ENCODE data around the gene ZBTB45.
"Not testable (repeated sequence)": the region's sequence is repeated elsewhere in the genome, so short reads cannot be mapped to it uniquely, and the experiment has no call there.

ZBTB45 gene

GRCh38 chr19:58554494-58555368 is 35.1 kb upstream of the ZBTB45 start, which contains the start of gene CHMP2A:
Gene CHMP2A, minus strand, starts transcription at chr19:58555105. Its CDS starts 893 bp downstream, at chr19:58554212.
- DNase-seq, result no peak

GRCh38 chr19:58553799-58554493 is 34.3 kb upstream of the ZBTB45 start:
- DNase-seq, result no peak

GRCh38 chr19:58552655-58553054 is 33.0 kb upstream of the ZBTB45 start:
- DNase-seq, result no peak

- DNase-seq, result no peak
Observed at GRCh38 chr19:58551577-58552471, 32.2 kb upstream of the ZBTB45 start.

GRCh38 chr19:58551123-58551497 is 31.5 kb upstream of the ZBTB45 start:
- no peak for DNase-seq

- no peak for DNase-seq
Observed at GRCh38 chr19:58550362-58551122, 30.9 kb upstream of the ZBTB45 start.

GRCh38 chr19:58549664-58550361 is 30.2 kb upstream of the ZBTB45 start:
- DNase-seq, result no peak

GRCh38 chr19:58548859-58549663 is 29.5 kb upstream of the ZBTB45 start:
- no peak for DNase-seq

- DNase-seq, result no peak
Observed at GRCh38 chr19:58547323-58548312, 28.0 kb upstream of the ZBTB45 start.

GRCh38 chr19:58546019-58546530 is 26.5 kb upstream of the ZBTB45 start:
- no peak for DNase-seq

GRCh38 chr19:58545286-58546018 is 25.8 kb upstream of the ZBTB45 start:
- DNase-seq, result no peak

- no peak for DNase-seq
Observed at GRCh38 chr19:58544591-58545285, 25.1 kb upstream of the ZBTB45 start.

- DNase-seq, result no peak
Observed at GRCh38 chr19:58543826-58544590, 24.4 kb upstream of the ZBTB45 start, which contains the start of gene TRIM28. Gene TRIM28, plus strand, starts transcription at chr19:58544064. Its CDS starts 694 bp downstream, at chr19:58544758.

- DNase-seq, result not testable (repeated sequence)
Observed at GRCh38 chr19:58542641-58543372, 23.2 kb upstream of the ZBTB45 start.

GRCh38 chr19:58539169-58539559 is 19.6 kb upstream of the ZBTB45 start:
- not testable (repeated sequence) for DNase-seq
